ENCODE results near the gene MROH8. TPM values are rescaled to one million over a fixed set of nuclear protein-coding genes. Genes with fewer than 3 reads are reported as not detected.

The MROH8 gene
- total RNA-seq, 1 experiment from 2014 or later: 1.1 TPM

DNA sequence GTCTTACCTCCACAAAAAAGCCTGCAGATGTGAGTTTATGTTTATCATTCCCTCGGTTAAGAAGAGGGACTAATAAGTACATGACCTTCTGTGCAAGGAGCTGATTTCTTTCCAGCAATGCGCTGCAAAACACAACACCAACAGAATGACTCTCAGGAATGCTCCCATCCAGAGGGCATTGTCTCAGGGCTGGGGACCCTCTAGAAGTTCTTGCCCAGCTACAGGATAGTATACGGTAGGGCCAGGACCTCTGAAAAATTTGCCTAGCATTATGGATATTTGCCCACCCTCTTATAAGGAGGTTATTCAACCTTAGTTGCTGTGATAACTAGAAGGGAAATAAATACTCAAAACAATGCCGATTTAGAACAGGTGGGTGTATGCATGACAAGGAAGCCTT lies 58.9 kb downstream of the MROH8 start:
- Mint-ChIP-seq H3K27ac (ENCODE audit: low read depth, unreplicated experiment) (no peak overlapping the region), H3K4me1 (ENCODE audit: insufficient read depth, unreplicated experiment) (no peaks in the 10 kb centered on the region), H3K27me3 (ENCODE audit: insufficient read depth, unreplicated experiment) (peaks cover 8% of the 10 kb centered on the region), H3K36me3 (ENCODE audit: insufficient read depth, unreplicated experiment) (no peaks in the 10 kb centered on the region), H3K4me3 (ENCODE audit: unreplicated experiment) (no peak overlapping the region), H3K9me3 (ENCODE audit: unreplicated experiment) (no peaks in the 10 kb centered on the region)
- BruUV-seq (replicated peaks): no TSS peak
- DNase-seq (ENCODE audit: unreplicated experiment): no peak
- intact Hi-C loops (cut with micrococcal nuclease): no loop called here
- ChIA-PET CTCF (interaction anchor here (0.6 kb wide), 2 partner anchors 275 to 906 kb away, joined by 3 read pairs; no protein-coding TSS in a partner anchor), POLR2A (interaction anchor here (0.5 to 0.8 kb wide), 2 partner anchors 49 to 116 kb away, joined by 3 read pairs; no protein-coding TSS in a partner anchor)
- TF ChIP-seq, protein P1, sequence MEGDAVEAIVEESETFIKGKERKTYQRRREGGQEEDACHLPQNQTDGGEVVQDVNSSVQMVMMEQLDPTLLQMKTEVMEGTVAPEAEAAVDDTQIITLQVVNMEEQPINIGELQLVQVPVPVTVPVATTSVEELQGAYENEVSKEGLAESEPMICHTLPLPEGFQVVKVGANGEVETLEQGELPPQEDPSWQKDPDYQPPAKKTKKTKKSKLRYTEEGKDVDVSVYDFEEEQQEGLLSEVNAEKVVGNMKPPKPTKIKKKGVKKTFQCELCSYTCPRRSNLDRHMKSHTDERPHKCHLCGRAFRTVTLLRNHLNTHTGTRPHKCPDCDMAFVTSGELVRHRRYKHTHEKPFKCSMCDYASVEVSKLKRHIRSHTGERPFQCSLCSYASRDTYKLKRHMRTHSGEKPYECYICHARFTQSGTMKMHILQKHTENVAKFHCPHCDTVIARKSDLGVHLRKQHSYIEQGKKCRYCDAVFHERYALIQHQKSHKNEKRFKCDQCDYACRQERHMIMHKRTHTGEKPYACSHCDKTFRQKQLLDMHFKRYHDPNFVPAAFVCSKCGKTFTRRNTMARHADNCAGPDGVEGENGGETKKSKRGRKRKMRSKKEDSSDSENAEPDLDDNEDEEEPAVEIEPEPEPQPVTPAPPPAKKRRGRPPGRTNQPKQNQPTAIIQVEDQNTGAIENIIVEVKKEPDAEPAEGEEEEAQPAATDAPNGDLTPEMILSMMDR (IDR thresholded peaks at IDR 0.05; ENCODE audit: unreplicated experiment): no peak

DNA sequence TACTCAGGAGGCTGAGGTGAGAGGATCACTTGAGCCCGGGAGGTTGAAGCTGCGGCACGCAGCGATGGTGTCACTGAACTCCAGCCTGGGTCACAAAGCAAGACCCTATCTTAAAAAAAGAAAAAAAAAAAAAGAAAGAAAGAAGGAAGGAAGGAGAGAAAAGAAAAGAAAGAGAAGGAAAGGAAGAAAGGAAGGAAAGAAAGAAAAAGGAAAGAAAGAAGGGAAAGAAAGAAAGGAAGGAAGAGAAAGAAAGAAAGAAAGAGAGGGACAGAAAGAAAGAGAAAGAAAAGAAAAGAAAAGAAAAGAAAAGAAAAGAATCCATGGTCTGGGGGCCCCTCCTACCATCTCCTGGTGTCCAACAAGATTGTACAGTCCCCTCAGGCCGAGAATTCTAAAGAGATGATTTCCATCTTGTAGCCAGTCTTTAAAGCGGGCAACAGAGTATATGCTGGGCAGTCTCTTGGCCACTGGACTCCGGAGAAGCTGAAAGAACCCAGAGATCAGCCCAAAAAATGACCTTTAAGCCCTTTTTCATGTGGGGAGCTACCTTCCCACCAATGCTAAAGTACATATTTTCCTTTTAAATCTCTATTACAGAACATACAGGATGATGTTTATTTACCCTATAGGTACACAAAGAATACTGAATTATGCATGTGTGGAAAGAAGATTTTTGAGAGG lies 59.9 kb downstream of the MROH8 start:
- H3K27me3 Mint-ChIP-seq (ENCODE audit: insufficient read depth, unreplicated experiment): peaks cover 8% of the 10 kb centered on the region
- H3K36me3 Mint-ChIP-seq (ENCODE audit: insufficient read depth, unreplicated experiment): no peaks in the 10 kb centered on the region
- no peak for DNase-seq (ENCODE audit: unreplicated experiment)
- CTCF ChIA-PET: no interaction called here
- no peaks in the 10 kb centered on the region for H3K9me3 Mint-ChIP-seq (ENCODE audit: unreplicated experiment)
- no peak overlapping the region for H3K27ac Mint-ChIP-seq (ENCODE audit: low read depth, unreplicated experiment)
- POLR2A ChIA-PET: interaction anchor here (0.8 kb wide), 1 partner anchor 48 kb away, joined by 3 read pairs; no protein-coding TSS in a partner anchor
- H3K4me3 Mint-ChIP-seq (ENCODE audit: unreplicated experiment): no peak overlapping the region
- TF ChIP-seq, protein P1 (IDR thresholded peaks at IDR 0.05; ENCODE audit: unreplicated experiment): no peak
- intact Hi-C loops (cut with micrococcal nuclease): no loop called here
- BruUV-seq (replicated peaks): no TSS peak
- H3K4me1 Mint-ChIP-seq (ENCODE audit: insufficient read depth, unreplicated experiment): no peaks in the 10 kb centered on the region

DNA sequence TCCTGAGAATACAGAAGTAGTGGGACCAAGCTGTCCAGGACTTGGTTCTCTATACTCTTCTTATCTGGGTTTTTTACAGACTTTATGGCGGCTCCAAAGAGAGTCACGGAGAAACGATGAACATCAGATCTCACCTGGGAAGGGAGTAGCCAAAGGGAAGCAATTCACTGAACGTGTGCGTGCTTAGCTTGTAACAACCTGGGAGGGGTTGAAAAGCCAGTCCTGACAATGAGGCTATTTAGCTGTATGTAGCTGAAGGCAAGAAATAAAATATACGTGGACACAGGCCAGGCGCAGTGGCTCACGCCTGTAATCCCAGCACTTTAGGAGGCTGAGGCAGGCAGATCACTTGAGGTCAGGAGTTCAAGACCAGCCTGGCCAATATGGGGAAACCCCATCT lies 65.3 kb downstream of the MROH8 start:
- H3K27ac Mint-ChIP-seq (ENCODE audit: low read depth, unreplicated experiment): no peak overlapping the region
- no peak for DNase-seq (ENCODE audit: unreplicated experiment)
- BruUV-seq (replicated peaks): no TSS peak
- POLR2A ChIA-PET: interaction anchor here (0.7 kb wide), 1 partner anchor 88 kb away, joined by 3 read pairs; no protein-coding TSS in a partner anchor
- no peaks in the 10 kb centered on the region for H3K4me1 Mint-ChIP-seq (ENCODE audit: insufficient read depth, unreplicated experiment)
- CTCF ChIA-PET: interaction anchor here (0.7 to 1.6 kb wide), 4 partner anchors 9 to 77 kb away, joined by 3 to 5 read pairs (median 4); no protein-coding TSS in a partner anchor
- TF ChIP-seq, protein P1 (IDR thresholded peaks at IDR 0.05; ENCODE audit: unreplicated experiment): no peak
- H3K27me3 Mint-ChIP-seq (ENCODE audit: insufficient read depth, unreplicated experiment): peaks cover 2% of the 10 kb centered on the region
- no peaks in the 10 kb centered on the region for H3K9me3 Mint-ChIP-seq (ENCODE audit: unreplicated experiment)
- intact Hi-C loops (cut with micrococcal nuclease): no loop called here
- H3K4me3 Mint-ChIP-seq (ENCODE audit: unreplicated experiment): no peak overlapping the region
- no peaks in the 10 kb centered on the region for H3K36me3 Mint-ChIP-seq (ENCODE audit: insufficient read depth, unreplicated experiment)

DNA sequence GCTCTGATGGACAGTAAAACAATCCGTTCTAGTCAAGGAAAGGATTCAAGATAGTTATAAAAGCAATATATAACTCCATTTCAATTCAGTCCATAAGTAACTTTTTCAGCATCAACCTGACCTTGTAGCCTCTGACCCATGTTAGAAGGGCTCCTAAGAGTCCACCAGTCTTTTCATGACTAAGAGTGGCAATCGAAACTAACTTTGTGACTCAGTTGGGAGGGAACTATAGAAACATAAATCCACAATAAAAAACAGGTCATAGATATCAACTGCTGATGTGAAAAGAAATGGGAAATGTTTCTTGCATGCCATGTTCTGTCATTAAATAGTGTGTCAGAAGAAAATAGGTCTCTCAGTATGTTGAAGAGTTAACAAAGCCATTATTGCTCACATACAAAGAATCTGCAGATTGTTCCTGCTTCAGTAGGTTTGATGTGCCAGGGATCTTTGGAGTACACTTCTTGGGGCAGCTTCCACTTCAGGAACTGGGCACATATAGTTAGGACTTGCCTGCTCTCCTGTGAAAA lies 67.4 kb downstream of the MROH8 start:
- intact Hi-C loops (cut with micrococcal nuclease): no loop called here
- ChIA-PET CTCF (no interaction called here), POLR2A (interaction anchor here (0.6 kb wide), 1 partner anchor 15 kb away, joined by 4 read pairs; no protein-coding TSS in a partner anchor)
- Mint-ChIP-seq H3K4me1 (ENCODE audit: insufficient read depth, unreplicated experiment) (no peaks in the 10 kb centered on the region), H3K9me3 (ENCODE audit: unreplicated experiment) (no peaks in the 10 kb centered on the region), H3K4me3 (ENCODE audit: unreplicated experiment) (no peak overlapping the region), H3K27ac (ENCODE audit: low read depth, unreplicated experiment) (no peak overlapping the region), H3K27me3 (ENCODE audit: insufficient read depth, unreplicated experiment) (no peaks in the 10 kb centered on the region), H3K36me3 (ENCODE audit: insufficient read depth, unreplicated experiment) (no peaks in the 10 kb centered on the region)
- BruUV-seq (replicated peaks): no TSS peak
- DNase-seq (ENCODE audit: unreplicated experiment): no peak
- TF ChIP-seq, protein P1 (IDR thresholded peaks at IDR 0.05; ENCODE audit: unreplicated experiment): no peak

Measured in MCF 10A (cell line).